ENCODE results near the gene ROBO3. TPM values are rescaled to one million over a fixed set of nuclear protein-coding genes. Genes with fewer than 3 reads are reported as not detected.

Gene ROBO3
- total RNA-seq, 4 donors from 2014 or later: 10.7 to 19.7 (median 16.7) TPM

GRCh38 chr11:124872280-124872679 is 7.0 kb downstream of the ROBO3 start:
- TF ChIP-seq CTCF (IDR thresholded peaks at IDR 0.05; ENCODE audit: low read depth): no peak

- TF ChIP-seq CTCF (IDR thresholded peaks at IDR 0.05; ENCODE audit: low read depth): no peak
Observed at GRCh38 chr11:124872741-124873140, 7.5 kb downstream of the ROBO3 start.

DNA sequence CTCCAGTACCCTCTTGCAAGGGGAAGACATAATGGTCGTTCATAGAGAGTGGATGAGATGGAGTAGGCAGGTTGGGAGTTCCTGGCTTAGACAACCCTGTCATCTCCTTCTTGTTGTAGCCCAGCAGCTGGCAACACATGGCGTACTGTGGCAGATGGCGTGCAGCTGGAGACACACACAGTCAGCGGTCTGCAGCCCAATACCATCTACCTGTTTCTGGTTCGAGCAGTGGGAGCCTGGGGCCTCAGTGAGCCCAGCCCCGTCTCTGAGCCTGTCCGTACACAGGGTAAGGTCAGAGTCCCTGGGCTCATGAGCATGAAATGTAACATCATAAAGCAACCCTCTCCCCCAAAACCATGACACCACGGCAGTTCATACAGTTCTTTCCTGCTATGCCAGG is 8.7 kb downstream of the ROBO3 start:
- TF ChIP-seq CTCF (IDR thresholded peaks at IDR 0.05; ENCODE audit: low read depth): no peak

DNA sequence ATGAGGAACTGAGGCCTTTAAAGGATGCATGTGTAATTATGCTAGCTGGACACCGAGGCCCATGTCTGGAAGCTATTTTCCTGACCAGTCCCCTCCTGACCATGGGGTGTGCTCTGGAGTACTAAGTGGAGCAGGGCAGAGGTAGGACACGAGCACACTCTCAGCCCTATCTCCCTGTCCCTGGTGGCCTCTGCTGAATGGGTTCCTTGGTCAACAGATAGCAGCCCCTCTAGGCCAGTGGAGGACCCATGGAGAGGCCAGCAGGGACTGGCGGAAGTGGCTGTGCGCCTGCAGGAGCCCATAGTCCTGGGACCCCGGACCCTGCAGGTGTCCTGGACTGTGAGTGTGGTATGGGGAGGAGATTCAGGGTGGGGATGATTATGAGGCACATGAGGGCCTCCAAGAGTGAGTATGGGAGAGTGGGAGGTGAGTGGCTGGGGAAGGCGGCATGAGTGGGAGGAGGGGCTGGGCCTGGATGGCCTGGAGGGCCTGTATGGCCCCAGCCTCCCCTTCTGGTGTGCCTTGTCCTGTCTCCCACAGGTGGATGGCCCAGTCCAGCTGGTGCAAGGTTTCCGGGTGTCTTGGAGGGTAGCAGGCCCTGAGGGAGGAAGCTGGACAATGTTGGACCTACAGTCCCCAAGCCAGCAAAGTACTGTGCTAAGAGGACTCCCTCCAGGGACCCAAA is 9.5 kb downstream of the ROBO3 start:
- no peak for TF ChIP-seq CTCF (IDR thresholded peaks at IDR 0.05; ENCODE audit: low read depth)

GRCh38 chr11:124875401-124875800 is 10.2 kb downstream of the ROBO3 start:
- TF ChIP-seq CTCF (IDR thresholded peaks at IDR 0.05; ENCODE audit: low read depth): no peak

- TF ChIP-seq CTCF (IDR thresholded peaks at IDR 0.05; ENCODE audit: low read depth): no peak
Observed at GRCh38 chr11:124875943-124876817, 10.9 kb downstream of the ROBO3 start.

Data from subcutaneous adipose tissue (tissue), 4 donors.